ENCODE results near the gene PDZRN3. TPM values are rescaled to one million over a fixed set of nuclear protein-coding genes. Genes with fewer than 3 reads are reported as not detected.

PDZRN3 gene
- total RNA-seq, 1 experiment from 2014 or later, result 0.17 TPM

- ATAC-seq (no peak), DNase-seq (ENCODE audit: low read depth, low spot score) (no peak)
- Histone ChIP-seq H3K79me2 (ENCODE audit: insufficient read depth, low read length) (no peaks in the 10 kb centered on the region), H3K27me3 (ENCODE audit: insufficient read depth, low read length) (peaks cover 18% of the 10 kb centered on the region; the same call in 1 of the 2 replicates), H4K20me1 (ENCODE audit: insufficient read depth) (no peaks in the 10 kb centered on the region), H3K4me2 (ENCODE audit: low read length) (no peak overlapping the region), H3K9me3 (ENCODE audit: control insufficient read depth in 1 of 2, insufficient read depth in 1 of 2, low read depth in 1 of 2, low read length in 2 of 2) (no peaks in the 10 kb centered on the region), H3K9ac (ENCODE audit: low read length) (no peak overlapping the region), H3K27ac (ENCODE audit: low read depth, low read length) (no peak overlapping the region), H3K36me3 (ENCODE audit: control insufficient read depth in 1 of 2, insufficient read depth in 2 of 2, low read length in 2 of 2) (no peaks in the 10 kb centered on the region), H3K4me3 (replicated peaks in 1 of 2; ENCODE audit: low read depth in 1 of 2, low read length in 2 of 2) (no peak overlapping the region), H3K4me1 (ENCODE audit: control insufficient read depth in 1 of 2, insufficient read depth in 2 of 2, low read length in 2 of 2) (no peaks in the 10 kb centered on the region), H3K9me2 (ENCODE audit: insufficient read depth) (no peaks in the 10 kb centered on the region), H2AFZ (ENCODE audit: low read depth, low read length, poor library complexity, severe bottlenecking) (no peak overlapping the region)
- TF ChIP-seq YY1 (IDR thresholded peaks at IDR 0.05; ENCODE audit: extremely low read depth, insufficient replicate concordance, low read depth, low read length), result no peak
- TF ChIP-seq, protein P1, sequence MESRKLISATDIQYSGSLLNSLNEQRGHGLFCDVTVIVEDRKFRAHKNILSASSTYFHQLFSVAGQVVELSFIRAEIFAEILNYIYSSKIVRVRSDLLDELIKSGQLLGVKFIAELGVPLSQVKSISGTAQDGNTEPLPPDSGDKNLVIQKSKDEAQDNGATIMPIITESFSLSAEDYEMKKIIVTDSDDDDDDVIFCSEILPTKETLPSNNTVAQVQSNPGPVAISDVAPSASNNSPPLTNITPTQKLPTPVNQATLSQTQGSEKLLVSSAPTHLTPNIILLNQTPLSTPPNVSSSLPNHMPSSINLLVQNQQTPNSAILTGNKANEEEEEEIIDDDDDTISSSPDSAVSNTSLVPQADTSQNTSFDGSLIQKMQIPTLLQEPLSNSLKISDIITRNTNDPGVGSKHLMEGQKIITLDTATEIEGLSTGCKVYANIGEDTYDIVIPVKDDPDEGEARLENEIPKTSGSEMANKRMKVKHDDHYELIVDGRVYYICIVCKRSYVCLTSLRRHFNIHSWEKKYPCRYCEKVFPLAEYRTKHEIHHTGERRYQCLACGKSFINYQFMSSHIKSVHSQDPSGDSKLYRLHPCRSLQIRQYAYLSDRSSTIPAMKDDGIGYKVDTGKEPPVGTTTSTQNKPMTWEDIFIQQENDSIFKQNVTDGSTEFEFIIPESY (IDR thresholded peaks at IDR 0.05; ENCODE audit: extremely low read depth, insufficient replicate concordance, low read length), result no peak
- no peak for TF ChIP-seq POLR2AphosphoS5 (IDR thresholded peaks at IDR 0.05; ENCODE audit: low read depth, low read length)
- TF ChIP-seq CBX3 (IDR thresholded peaks at IDR 0.05; ENCODE audit: low read depth), result no peak
- no peak for TF ChIP-seq POLR2A (IDR thresholded peaks at IDR 0.05; ENCODE audit: borderline replicate concordance, extremely low read depth, insufficient read depth, insufficient read length)
- TF ChIP-seq RAD21 (IDR thresholded peaks at IDR 0.05; ENCODE audit: low read depth), result no peak
- no peak for TF ChIP-seq EGR1 (IDR thresholded peaks at IDR 0.05; ENCODE audit: low read depth)
- TF ChIP-seq JUND (IDR thresholded peaks at IDR 0.05), result no peak
- TF ChIP-seq FOSL1 (IDR thresholded peaks at IDR 0.05; ENCODE audit: low read depth), result no peak
- TF ChIP-seq REST (IDR thresholded peaks at IDR 0.05; ENCODE audit: low read depth), result no peak
- TF ChIP-seq, protein P2, sequence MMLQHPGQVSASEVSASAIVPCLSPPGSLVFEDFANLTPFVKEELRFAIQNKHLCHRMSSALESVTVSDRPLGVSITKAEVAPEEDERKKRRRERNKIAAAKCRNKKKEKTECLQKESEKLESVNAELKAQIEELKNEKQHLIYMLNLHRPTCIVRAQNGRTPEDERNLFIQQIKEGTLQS (IDR thresholded peaks at IDR 0.05), result no peak
- TF ChIP-seq ZNF274 (IDR thresholded peaks at IDR 0.05; ENCODE audit: low read depth, low read length), result no peak
- TF ChIP-seq SRF (IDR thresholded peaks at IDR 0.05; ENCODE audit: low read depth), result no peak
- no peak for TF ChIP-seq ELF1 (IDR thresholded peaks at IDR 0.05; ENCODE audit: borderline replicate concordance, low read depth)
- TF ChIP-seq ZFX (IDR thresholded peaks at IDR 0.05), result no peak
- no peak for TF ChIP-seq CTCF (IDR thresholded peaks at IDR 0.05 in 2 of 3, conservative IDR thresholded peaks at IDR 0.05 in 1 of 3; ENCODE audit: borderline replicate concordance in 1 of 3, insufficient read depth in 1 of 3, low read depth in 2 of 3, low read length in 2 of 3)
- no peak for TF ChIP-seq EZH2phosphoT487 (IDR thresholded peaks at IDR 0.05; ENCODE audit: borderline replicate concordance)
- no peak for TF ChIP-seq SIN3A (IDR thresholded peaks at IDR 0.05; ENCODE audit: low read depth)
- POLR2A ChIA-PET, result no interaction called here
- CTCF ChIA-PET, result no interaction called here
- RAD21 ChIA-PET (ENCODE audit: low non-redundant PET in 1 of 2, low total read pairs in 2 of 2, uncharacterized antibody in 2 of 2, unreplicated experiment in 2 of 2), result no interaction called here
- BruUV-seq (replicated peaks), result no TSS peak
- intact Hi-C loops (cut with micrococcal nuclease), result no loop called here
Measured at GRCh38 chr3:73419942-73420341, 204.8 kb downstream of the PDZRN3 start.

Measured in HCT116 (cell line).